Measurements from ENCODE around the gene CEP83. TPM values are rescaled to one million over a fixed set of nuclear protein-coding genes. Genes with fewer than 3 reads are reported as not detected.

The CEP83 gene
- 30.1 TPM for total RNA-seq

GRCh38 chr12:94459728-94460615 is at the start of gene CEP83:
TSS of gene CEP83 (minus strand) at chr12:94459867. CDS start at chr12:94412490, 47,377 bp downstream.

Other genes starting within 250 kb of the CEP83 start
- gene TMCC3, start 190.7 kb upstream of the CEP83 start, total RNA-seq, result 23.3 TPM

Data from metanephros (tissue), 1 donor.